Stomach smooth muscle (tissue), 2 donors: ENCODE results near the gene ARHGAP25.

Experiments used
- H3K27ac ChIP-seq: one replicate; pipeline ENCODE4 v1.7.0; 2013; ENCODE audit warnings: mild to moderate bottlenecking, low read length, inconsistent platforms
- H3K27me3 ChIP-seq, 2 donors: one replicate each; pipeline ENCODE4 v1.7.0; 2013; ENCODE audit warnings: low read length in 2 of 2; ENCODE audit not compliant: insufficient read depth in 2 of 2, control insufficient read depth in 1 of 2
- H3K36me3 ChIP-seq, 2 donors: one replicate each; pipeline ENCODE4 v1.7.0; 2013; ENCODE audit warnings: low read length in 2 of 2; ENCODE audit not compliant: control insufficient read depth in 2 of 2, insufficient read depth in 2 of 2
- H3K4me1 ChIP-seq: one replicate; pipeline ENCODE4 v1.7.0; 2013; ENCODE audit warnings: low read length; ENCODE audit not compliant: control insufficient read depth, insufficient read depth
- H3K4me3 ChIP-seq, 2 donors: one replicate each; pipeline ENCODE4 v1.7.0; 2013; ENCODE audit warnings: low read length in 2 of 2
- H3K9ac ChIP-seq, 2 donors: one replicate each; pipeline ENCODE4 v1.7.0; 2013; ENCODE audit warnings: low read length in 2 of 2, mild to moderate bottlenecking in 1 of 2
- H3K9me3 ChIP-seq, 2 donors: one replicate each; pipeline ENCODE4 v1.7.0; 2013; ENCODE audit warnings: low read length in 2 of 2; ENCODE audit not compliant: control insufficient read depth in 2 of 2
- donor health status: healthy.
- donor health status: Pancreatic carcinoma.

The ARHGAP25 gene

GRCh38 chr2:68870215-68870614, 135.6 kb downstream of the ARHGAP25 start:
- H3K4me3 ChIP-seq = no peak overlapping the region
- H3K4me1 ChIP-seq = no peaks in the 10 kb centered on the region
- no peaks in the 10 kb centered on the region for H3K27me3 ChIP-seq
- H3K27ac ChIP-seq = no peak overlapping the region
- H3K36me3 ChIP-seq = no peaks in the 10 kb centered on the region
- no peaks in the 10 kb centered on the region for H3K9me3 ChIP-seq
- H3K9ac ChIP-seq = no peak overlapping the region

GRCh38 chr2:68871159-68871764, 136.7 kb downstream of the ARHGAP25 start, which contains the start of gene BMP10:
TSS of gene BMP10 (minus strand) at chr2:68871397. CDS start at chr2:68871358, 39 bp downstream.
- H3K9ac ChIP-seq = no peak within 1 kb of the TSS
- no peaks in the 10 kb centered on the region for H3K4me1 ChIP-seq
- no peak within 1 kb of the TSS for H3K27ac ChIP-seq
- no peaks in the 10 kb centered on the region for H3K9me3 ChIP-seq
- no peaks in the 10 kb centered on the region for H3K27me3 ChIP-seq
- no peak within 1 kb of the TSS for H3K4me3 ChIP-seq
- no peaks in the 10 kb centered on the region for H3K36me3 ChIP-seq
